Coronary artery (tissue), 2 donors: Measurements from ENCODE around the gene ZDHHC17.

Experiments used
- DNase-seq: peaks from one replicate; pipeline ENCODE4 v3.0.0-alpha.2; 2017; ENCODE audit warnings: low spot score
- H3K27ac ChIP-seq, 2 donors: fragments of 200-600 bp; sonication (generic); one replicate each; pipeline ENCODE4 v1.5.1; 2016 to 2019
- H3K4me3 ChIP-seq: fragments of 200-600 bp; sonication (generic); 2 replicates; pipeline ENCODE4 v1.5.1; 2016; ENCODE audit warnings: mild to moderate bottlenecking, moderate library complexity
- CTCF ChIP-seq: fragments of 200-600 bp; sonication (generic); IDR thresholded peaks from one replicate; pipeline ENCODE4 v1.5.1; 2019; ENCODE audit warnings: antibody characterized with exemption

Gene ZDHHC17

GRCh38 chr12:76798864-76799263 lies 34.9 kb downstream of the ZDHHC17 start:
- no peak for TF ChIP-seq CTCF
- no peak overlapping the region for H3K27ac ChIP-seq
- DNase-seq, result no peak
- H3K4me3 ChIP-seq, result no peak overlapping the region

GRCh38 chr12:76799362-76799761 lies 35.4 kb downstream of the ZDHHC17 start:
- no peak for DNase-seq
- H3K4me3 ChIP-seq, result no peak overlapping the region
- no peak overlapping the region for H3K27ac ChIP-seq
- TF ChIP-seq CTCF, result no peak

- DNase-seq, result no peak
- no peak overlapping the region for H3K27ac ChIP-seq
- no peak for TF ChIP-seq CTCF
- H3K4me3 ChIP-seq, result no peak overlapping the region
Measured at GRCh38 chr12:76802060-76802459, 38.1 kb downstream of the ZDHHC17 start.

GRCh38 chr12:76804435-76804976 lies 40.6 kb downstream of the ZDHHC17 start:
- no peak for DNase-seq

GRCh38 chr12:76810671-76811419 lies 46.9 kb downstream of the ZDHHC17 start:
- Histone ChIP-seq H3K4me3 (no peak overlapping the region), H3K27ac (no peak overlapping the region)
- no peak for TF ChIP-seq CTCF
- DNase-seq, result no peak

More at GRCh38 chr12:76804435-76804976, 40.6 kb downstream of the ZDHHC17 start:
- no peak for TF ChIP-seq CTCF
- no peak overlapping the region for H3K27ac ChIP-seq
- no peak overlapping the region for H3K4me3 ChIP-seq

GRCh38 chr12:76811976-76812375 lies 48.1 kb downstream of the ZDHHC17 start:
- TF ChIP-seq CTCF, result no peak
- no peak overlapping the region for H3K4me3 ChIP-seq
- no peak overlapping the region for H3K27ac ChIP-seq
- DNase-seq, result no peak

GRCh38 chr12:76813265-76813664 lies 49.4 kb downstream of the ZDHHC17 start:
- no peak overlapping the region for H3K27ac ChIP-seq
- no peak overlapping the region for H3K4me3 ChIP-seq
- TF ChIP-seq CTCF, result no peak
- no peak for DNase-seq
